ENCODE results near the gene HCN2.
"Not testable (repeated sequence)": the region's sequence is repeated elsewhere in the genome, so short reads cannot be mapped to it uniquely, and the experiment has no call there.

The HCN2 gene

DNA sequence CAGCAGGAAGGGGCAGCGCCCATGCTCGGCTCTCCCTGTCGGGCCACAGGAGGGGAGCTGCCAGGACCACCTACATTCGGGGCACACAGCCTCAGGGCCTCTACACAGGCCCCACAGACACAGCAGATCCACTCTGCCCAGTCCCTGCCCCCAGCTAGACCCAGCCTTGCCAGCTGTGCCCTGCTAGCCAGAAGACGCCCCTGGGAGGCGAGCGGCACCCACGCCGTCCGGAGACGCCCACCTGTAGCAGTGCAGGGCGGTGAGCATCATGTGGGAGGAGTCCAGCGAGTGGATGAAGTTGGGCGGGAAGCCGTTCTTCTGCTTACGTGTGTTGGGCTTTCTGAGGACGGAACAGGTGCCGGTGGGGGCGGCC is 28.6 kb downstream of the HCN2 start:
- Histone ChIP-seq H3K9me3 (ENCODE audit: severe bottlenecking) (no peaks in the 10 kb centered on the region), H3K27me3 (ENCODE audit: insufficient read depth, poor library complexity, severe bottlenecking) (no peaks in the 10 kb centered on the region), H3K27ac (ENCODE audit: poor library complexity, severe bottlenecking) (no peak overlapping the region), H3K36me3 (ENCODE audit: low read depth) (peaks cover 4% of the 10 kb centered on the region), H3K4me1 (ENCODE audit: insufficient read depth, poor library complexity, severe bottlenecking) (no peaks in the 10 kb centered on the region), H3K4me3 (ENCODE audit: severe bottlenecking) (no peak overlapping the region)
- DNase-seq (ENCODE audit: low spot score) (no peak), ATAC-seq (ENCODE audit: low read depth) (no peak)
- TF ChIP-seq, protein P1, sequence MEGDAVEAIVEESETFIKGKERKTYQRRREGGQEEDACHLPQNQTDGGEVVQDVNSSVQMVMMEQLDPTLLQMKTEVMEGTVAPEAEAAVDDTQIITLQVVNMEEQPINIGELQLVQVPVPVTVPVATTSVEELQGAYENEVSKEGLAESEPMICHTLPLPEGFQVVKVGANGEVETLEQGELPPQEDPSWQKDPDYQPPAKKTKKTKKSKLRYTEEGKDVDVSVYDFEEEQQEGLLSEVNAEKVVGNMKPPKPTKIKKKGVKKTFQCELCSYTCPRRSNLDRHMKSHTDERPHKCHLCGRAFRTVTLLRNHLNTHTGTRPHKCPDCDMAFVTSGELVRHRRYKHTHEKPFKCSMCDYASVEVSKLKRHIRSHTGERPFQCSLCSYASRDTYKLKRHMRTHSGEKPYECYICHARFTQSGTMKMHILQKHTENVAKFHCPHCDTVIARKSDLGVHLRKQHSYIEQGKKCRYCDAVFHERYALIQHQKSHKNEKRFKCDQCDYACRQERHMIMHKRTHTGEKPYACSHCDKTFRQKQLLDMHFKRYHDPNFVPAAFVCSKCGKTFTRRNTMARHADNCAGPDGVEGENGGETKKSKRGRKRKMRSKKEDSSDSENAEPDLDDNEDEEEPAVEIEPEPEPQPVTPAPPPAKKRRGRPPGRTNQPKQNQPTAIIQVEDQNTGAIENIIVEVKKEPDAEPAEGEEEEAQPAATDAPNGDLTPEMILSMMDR (IDR thresholded peaks at IDR 0.05; ENCODE audit: poor library complexity, severe bottlenecking): no peak

- H3K4me1 ChIP-seq (ENCODE audit: insufficient read depth, poor library complexity, severe bottlenecking): no peaks in the 10 kb centered on the region
- DNase-seq (ENCODE audit: low spot score): no peak
- H3K36me3 ChIP-seq (ENCODE audit: low read depth): peaks cover 4% of the 10 kb centered on the region
- no peaks in the 10 kb centered on the region for H3K9me3 ChIP-seq (ENCODE audit: severe bottlenecking)
- no peaks in the 10 kb centered on the region for H3K27me3 ChIP-seq (ENCODE audit: insufficient read depth, poor library complexity, severe bottlenecking)
- H3K4me3 ChIP-seq (ENCODE audit: severe bottlenecking): no peak overlapping the region
- ATAC-seq (ENCODE audit: low read depth): no peak
- no peak overlapping the region for H3K27ac ChIP-seq (ENCODE audit: poor library complexity, severe bottlenecking)
- TF ChIP-seq, protein P1 (IDR thresholded peaks at IDR 0.05; ENCODE audit: poor library complexity, severe bottlenecking): no peak
Measured at GRCh38 chr19:618674-619285, 29.1 kb downstream of the HCN2 start.

DNA sequence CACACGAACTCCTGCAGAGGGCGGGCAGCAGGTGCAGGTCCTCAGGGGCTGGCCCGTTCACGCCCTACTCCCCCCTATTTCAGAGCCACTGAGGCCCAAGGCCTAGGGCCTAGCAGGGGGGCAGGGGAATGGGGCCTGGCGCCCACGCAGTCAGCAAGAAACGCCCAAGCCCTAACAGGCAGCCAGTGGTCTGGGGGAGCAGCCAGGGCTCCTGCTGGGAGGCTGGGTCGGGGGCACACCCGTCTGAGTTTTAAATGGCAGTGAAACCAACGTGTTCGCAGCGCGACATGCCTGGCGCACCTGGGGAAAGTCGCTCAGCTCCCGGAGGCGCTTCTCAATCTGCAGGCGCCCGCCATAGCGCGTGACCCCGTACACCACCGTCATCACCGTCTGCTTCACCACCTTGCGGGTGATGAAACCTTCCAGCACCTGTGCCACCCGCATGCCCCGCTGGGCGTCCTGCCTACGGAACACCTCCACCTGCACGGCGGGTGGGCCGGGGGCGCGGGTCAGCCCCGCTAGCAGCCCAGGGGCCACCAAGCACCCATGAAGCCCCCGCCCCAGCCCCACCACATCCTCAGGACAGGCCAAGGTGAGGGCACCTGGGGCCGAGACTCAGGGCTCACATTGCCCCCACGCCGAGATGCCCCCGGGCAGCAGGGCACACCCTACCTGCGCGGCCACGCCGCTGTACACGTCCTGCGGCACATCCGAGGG is 29.8 kb downstream of the HCN2 start:
- Histone ChIP-seq H3K27me3 (ENCODE audit: insufficient read depth, poor library complexity, severe bottlenecking) (no peaks in the 10 kb centered on the region), H3K9me3 (ENCODE audit: severe bottlenecking) (no peaks in the 10 kb centered on the region), H3K4me1 (ENCODE audit: insufficient read depth, poor library complexity, severe bottlenecking) (no peaks in the 10 kb centered on the region), H3K36me3 (ENCODE audit: low read depth) (peaks cover 6% of the 10 kb centered on the region), H3K27ac (ENCODE audit: poor library complexity, severe bottlenecking) (no peak overlapping the region), H3K4me3 (ENCODE audit: severe bottlenecking) (no peak overlapping the region)
- TF ChIP-seq, protein P1 (IDR thresholded peaks at IDR 0.05; ENCODE audit: poor library complexity, severe bottlenecking): no peak
- ATAC-seq (ENCODE audit: low read depth): no peak
- DNase-seq (ENCODE audit: low spot score): no peak

- no peaks in the 10 kb centered on the region for H3K4me1 ChIP-seq (ENCODE audit: insufficient read depth, poor library complexity, severe bottlenecking)
- no peak overlapping the region for H3K4me3 ChIP-seq (ENCODE audit: severe bottlenecking)
- DNase-seq (ENCODE audit: low spot score) (no peak), ATAC-seq (ENCODE audit: low read depth) (no peak)
- H3K36me3 ChIP-seq (ENCODE audit: low read depth): peaks cover 10% of the 10 kb centered on the region
- TF ChIP-seq, protein P1 (IDR thresholded peaks at IDR 0.05; ENCODE audit: poor library complexity, severe bottlenecking): no peak
- H3K27me3 ChIP-seq (ENCODE audit: insufficient read depth, poor library complexity, severe bottlenecking): no peaks in the 10 kb centered on the region
- no peaks in the 10 kb centered on the region for H3K9me3 ChIP-seq (ENCODE audit: severe bottlenecking)
- no peak overlapping the region for H3K27ac ChIP-seq (ENCODE audit: poor library complexity, severe bottlenecking)
Measured at GRCh38 chr19:620166-620862, 30.6 kb downstream of the HCN2 start.

DNA sequence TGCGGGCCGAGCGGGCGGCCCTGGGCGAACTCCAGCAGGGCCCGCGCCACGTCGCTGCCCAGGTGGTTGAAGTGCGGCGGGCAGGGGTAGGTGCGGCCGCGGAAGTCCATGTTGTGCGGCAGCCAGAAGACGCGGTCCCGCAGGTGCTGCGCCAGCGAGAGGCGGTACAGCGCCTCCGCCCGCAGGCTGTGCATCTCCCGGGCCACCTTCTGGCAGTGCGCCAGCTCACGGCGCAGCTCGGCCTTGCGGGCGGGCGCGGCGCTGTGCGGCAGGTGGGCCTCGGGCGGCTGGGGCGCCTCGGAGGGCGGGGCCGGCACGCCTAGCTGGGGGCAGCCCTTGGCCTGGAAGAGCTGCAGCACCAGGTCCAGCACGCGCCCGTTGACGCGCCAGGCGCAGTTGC is 31.5 kb downstream of the HCN2 start:
- ATAC-seq (ENCODE audit: low read depth); H3K4me3 ChIP-seq (ENCODE audit: severe bottlenecking); DNase-seq (ENCODE audit: low spot score); H3K27ac ChIP-seq (ENCODE audit: poor library complexity, severe bottlenecking); H3K4me1 ChIP-seq (ENCODE audit: insufficient read depth, poor library complexity, severe bottlenecking); H3K27me3 ChIP-seq (ENCODE audit: insufficient read depth, poor library complexity, severe bottlenecking); H3K9me3 ChIP-seq (ENCODE audit: severe bottlenecking): not testable (repeated sequence)
- peaks cover 17% of the 10 kb centered on the region for H3K36me3 ChIP-seq (ENCODE audit: low read depth)

Data from RWPE2 (cell line).